NOMO-1 (cell line): ENCODE data around the gene CGNL1.
A peak's percentile ranks its signal among the peaks of the same experiment; 100 is the strongest.

Experiments
- DNase-seq, 2 experiments: peaks; one replicate each; lab custom pipeline; 2025; ENCODE audit not compliant: unreplicated experiment in 2 of 2; lab: John Stamatoyannopoulos, UW

CGNL1 gene

DNA sequence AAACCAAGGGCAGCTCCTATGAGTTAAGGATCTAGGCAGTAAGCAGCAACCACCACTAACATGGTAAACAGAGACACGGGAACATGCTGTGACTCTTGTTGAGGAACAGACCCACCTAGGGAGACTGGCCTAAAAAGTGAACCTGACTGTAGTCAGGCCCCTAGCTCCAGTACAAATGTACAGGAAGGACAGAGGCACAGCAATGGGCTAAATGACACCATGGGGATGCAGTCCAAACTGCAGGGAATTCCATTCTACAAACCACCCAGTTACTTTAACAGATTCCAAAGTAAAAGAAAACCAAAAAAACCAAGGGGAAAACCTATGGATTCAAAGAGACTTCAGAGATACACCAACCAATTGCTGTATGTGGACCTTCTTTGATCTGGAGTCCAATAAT, 28.2 kb upstream of the CGNL1 start:
- no peak for DNase-seq

GRCh38 chr15:57352535-57353316, 23.6 kb upstream of the CGNL1 start:
- no peak for DNase-seq

GRCh38 chr15:57353317-57353804, 22.9 kb upstream of the CGNL1 start:
- no peak for DNase-seq

DNA sequence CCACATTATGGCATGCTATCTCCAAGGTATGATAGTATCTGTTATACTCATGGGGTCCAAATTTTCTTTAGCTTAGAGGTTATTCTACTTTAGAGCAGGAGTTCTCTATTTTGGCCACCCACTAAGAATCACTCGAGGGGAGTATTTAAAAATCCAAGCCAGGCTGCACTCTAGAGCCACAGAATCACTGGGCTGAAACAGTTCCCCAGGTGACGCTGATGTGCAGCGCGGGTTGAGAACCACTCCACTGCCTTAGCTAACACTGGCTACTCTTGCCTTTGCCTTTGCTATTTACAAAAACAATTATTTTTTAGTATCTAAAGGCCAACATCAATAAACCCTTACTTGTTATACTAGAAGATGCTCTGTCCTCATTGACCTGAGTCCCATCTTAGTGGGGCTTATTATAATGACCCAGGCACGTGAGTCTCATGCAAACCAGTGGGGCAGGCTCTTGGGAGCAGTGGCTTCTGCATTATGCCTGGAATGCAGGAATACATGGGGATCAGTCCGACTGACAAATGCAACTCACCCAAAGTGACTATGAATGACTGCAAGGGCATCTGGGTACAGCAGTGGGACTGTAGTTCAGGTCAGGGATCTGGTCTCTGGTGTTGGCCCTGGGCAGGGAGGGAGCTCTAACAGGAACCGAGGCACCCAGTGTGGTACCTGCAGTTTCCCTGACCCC, 21.7 kb upstream of the CGNL1 start:
- no peak for DNase-seq

- DNase-seq, result no peak
These were observed 21.0 kb upstream of the CGNL1 start for GRCh38 chr15:57355259-57355658.

GRCh38 chr15:57356178-57356577, 20.1 kb upstream of the CGNL1 start:
- DNase-seq, result no peak

GRCh38 chr15:57356636-57357035, 19.7 kb upstream of the CGNL1 start:
- DNase-seq, result no peak

GRCh38 chr15:57357799-57358198, 18.5 kb upstream of the CGNL1 start:
- no peak for DNase-seq

- peak; percentile 20 to 85 for DNase-seq
These were observed 17.7 kb upstream of the CGNL1 start for GRCh38 chr15:57358571-57358970.

DNA sequence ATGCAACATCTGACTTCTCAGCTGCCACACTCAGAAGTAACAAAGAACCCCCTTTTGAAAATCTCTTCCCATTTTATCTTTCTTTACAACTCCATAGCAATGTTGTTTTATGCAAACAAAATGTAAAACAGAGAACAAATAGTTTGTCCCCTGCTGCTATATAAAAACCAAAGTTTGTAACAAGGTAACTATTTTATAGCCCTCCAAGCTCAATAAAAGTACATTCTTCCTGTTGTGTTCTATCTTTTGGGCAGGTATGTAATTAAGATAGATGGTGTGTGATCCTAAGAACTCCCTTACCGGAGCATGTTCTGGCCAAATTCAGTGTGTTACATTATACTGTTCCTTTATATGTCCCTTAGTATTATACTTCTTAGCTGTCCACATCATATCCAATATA, 12.6 kb upstream of the CGNL1 start:
- DNase-seq, result no peak

DNA sequence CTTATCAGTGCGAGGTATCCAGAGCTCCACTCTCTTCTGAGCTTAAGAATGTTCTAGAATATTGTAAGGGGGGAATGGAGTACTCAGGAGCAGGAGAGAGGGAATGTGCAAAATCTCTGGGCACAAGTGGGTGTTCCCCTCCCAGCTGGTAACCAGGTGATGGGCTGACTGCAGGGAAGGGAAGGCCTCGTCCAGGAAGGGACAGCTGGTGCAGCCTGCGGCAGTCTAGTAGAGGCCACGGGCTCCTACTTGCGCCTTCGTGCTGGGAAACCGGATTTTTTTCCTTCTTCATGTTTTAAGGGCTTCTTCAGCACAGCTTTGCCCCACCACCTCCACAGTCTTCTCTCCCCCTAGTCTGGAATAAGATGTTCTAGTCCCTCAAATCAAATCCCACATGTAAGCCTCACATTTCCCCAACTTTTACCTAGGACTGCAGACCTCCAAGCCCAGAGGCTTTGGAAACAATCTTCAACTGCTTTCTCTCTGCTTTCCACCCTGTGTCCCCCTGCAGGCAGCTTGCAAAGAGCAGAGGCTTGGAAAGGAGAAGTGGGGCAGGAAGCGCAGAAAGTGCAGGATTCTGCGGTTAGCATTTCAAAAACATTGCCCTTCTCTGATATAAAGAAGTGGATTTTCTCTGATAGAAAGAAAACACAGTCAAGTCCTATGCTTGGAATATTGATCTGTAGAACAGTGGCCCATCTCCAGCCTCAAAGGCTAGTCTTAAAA, 11.9 kb upstream of the CGNL1 start:
- DNase-seq, result peak; percentile 87 to 88

GRCh38 chr15:57367556-57367955, 8.7 kb upstream of the CGNL1 start:
- no peak for DNase-seq

- no peak for DNase-seq
These were observed 5.4 kb upstream of the CGNL1 start for GRCh38 chr15:57370929-57371328.

DNA sequence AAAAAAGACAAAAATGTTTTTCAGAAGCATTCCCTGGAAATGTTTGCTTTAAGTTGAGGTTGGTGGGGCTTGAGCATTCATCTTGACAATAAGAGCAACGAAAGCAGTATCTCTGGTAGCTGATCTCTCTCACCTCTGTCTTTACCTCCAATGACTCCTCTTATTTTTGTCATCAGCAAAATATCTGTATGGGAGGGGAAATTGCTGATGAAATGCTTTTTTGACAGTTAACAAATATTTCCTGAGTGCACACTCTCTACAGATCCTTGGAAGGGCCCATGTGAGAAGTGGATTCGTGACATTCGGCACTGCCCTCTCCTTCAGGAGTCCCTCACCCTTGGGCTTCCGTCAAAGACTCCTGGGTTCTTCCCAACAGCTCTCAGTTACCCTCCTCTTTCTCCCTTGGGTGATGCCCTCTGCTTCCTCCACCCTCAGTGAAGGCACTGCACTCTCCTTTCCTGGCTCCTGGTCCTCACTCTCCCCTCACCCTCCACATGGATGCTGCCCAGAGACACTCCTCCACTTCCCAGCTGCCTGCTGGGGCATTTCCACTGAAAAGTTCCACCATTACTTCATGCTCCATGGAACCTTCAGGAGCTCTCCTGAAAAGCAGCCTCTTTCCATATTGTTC, 2.9 kb upstream of the CGNL1 start:
- no peak for DNase-seq

DNA sequence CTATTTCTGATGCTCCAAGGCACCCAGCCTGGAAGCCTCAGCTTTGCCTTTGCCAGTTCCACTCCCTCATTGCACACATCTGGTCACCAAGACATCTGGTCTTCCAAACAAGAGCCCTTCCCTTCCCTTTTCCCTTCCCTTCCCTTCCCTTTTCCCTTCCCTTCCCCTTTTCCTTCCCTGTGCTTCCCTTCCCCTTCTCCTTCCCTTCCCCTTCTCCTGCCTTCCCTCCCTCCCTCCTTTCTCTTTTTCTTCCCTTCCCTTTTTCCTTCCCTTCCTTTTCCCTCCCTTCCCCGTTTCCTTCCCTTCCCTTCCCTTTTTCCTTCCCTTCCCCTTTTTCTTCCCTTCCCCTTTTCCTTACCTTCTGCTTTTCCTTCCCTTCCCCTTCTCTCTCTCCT, 2.4 kb upstream of the CGNL1 start:
- DNase-seq, result no peak

GRCh38 chr15:57376696-57377477, 582 bp downstream of the CGNL1 start:
- no peak for DNase-seq

DNA sequence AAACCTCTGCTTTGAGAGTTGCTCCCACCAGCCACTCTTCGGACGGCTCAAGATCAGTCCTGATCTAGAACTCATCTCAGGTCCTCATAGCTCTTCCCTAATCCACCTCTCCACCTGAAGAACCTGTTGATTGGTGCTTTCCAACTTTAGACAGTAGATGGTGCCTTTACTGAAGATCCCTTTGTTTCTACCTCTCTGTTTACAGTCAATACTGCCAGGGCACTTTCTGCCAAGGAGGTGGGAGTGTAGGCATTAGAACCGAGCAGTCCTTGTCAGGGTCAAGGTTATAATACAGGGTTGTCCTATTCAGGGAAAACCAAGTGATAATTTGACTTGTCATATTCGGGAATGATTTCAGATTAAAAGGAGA, 1.2 kb downstream of the CGNL1 start:
- no peak for DNase-seq

- DNase-seq, result no peak
These were observed 3.2 kb downstream of the CGNL1 start for GRCh38 chr15:57379487-57379886.

DNA sequence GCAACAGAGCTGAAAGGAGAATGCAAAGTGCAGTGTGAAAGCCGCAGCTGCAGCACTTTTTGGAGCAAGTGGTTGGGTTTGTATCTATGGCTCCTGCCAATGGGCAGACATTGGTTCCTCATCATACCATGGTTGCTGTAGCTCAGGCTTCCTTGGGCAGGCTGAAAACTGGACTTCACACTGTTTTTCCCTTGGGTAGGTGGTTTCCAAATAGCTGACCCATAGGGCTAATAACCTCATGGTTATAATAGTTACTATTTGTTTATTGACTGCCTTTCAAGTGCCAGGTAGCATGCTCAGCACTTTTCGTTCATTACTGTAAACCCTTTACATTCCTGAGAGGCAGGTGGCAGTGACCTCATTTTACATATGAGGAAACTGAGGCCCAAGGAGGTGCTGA, 4.5 kb downstream of the CGNL1 start:
- no peak for DNase-seq

DNA sequence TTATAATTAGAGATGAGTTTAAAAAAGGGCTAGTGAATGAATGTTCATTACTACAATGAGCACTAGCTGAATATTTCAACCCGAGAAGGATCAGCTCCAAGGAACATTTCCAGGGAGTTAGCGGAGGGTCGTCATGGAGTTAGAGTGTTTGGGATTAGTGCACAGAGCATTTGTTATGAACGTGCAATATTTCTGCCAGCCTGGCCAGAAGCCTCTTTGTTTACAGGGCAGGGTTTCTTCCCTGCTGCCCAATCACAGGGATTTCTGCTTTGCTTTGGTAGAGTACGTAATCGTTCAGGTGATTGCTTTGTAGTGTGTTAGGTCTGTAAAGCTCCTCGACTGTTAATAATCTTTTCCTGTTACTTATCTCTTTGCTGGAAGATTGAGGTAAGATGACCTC, 5.9 kb downstream of the CGNL1 start:
- no peak for DNase-seq
